Activated T-helper 9 cell treated with anti-CD3 and anti-CD28 coated beads, Interleukin-2, amount 50 U/mL, for 16 hours (primary cell): ENCODE data around the gene AP3B1.
"Not testable (repeated sequence)": the region's sequence is repeated elsewhere in the genome, so short reads cannot be mapped to it uniquely, and the experiment has no call there.

Experiments
- DNase-seq: peaks from one replicate; pipeline ENCODE4 v3.0.0-alpha.2; 2020; ENCODE audit warnings: low read depth

AP3B1 gene

GRCh38 chr5:78066722-78067121 is 227.8 kb downstream of the AP3B1 start:
- not testable (repeated sequence) for DNase-seq

GRCh38 chr5:78065663-78066062 is 228.8 kb downstream of the AP3B1 start:
- DNase-seq = no peak

GRCh38 chr5:78064941-78065472 is 229.5 kb downstream of the AP3B1 start:
- no peak for DNase-seq

GRCh38 chr5:78063495-78063894 is 231.0 kb downstream of the AP3B1 start:
- no peak for DNase-seq

GRCh38 chr5:78062645-78063044 is 231.9 kb downstream of the AP3B1 start:
- DNase-seq = no peak

GRCh38 chr5:78060421-78060820 is 234.1 kb downstream of the AP3B1 start:
- no peak for DNase-seq

- DNase-seq = no peak
Measured at GRCh38 chr5:78058625-78059024, 235.9 kb downstream of the AP3B1 start.

GRCh38 chr5:78056901-78057514 is 237.5 kb downstream of the AP3B1 start:
- no peak for DNase-seq

- no peak for DNase-seq
Measured at GRCh38 chr5:78056053-78056452, 238.4 kb downstream of the AP3B1 start.

GRCh38 chr5:78050888-78051287 is 243.6 kb downstream of the AP3B1 start:
- DNase-seq = no peak

- DNase-seq = not testable (repeated sequence)
Measured at GRCh38 chr5:78046823-78047222, 247.7 kb downstream of the AP3B1 start.

GRCh38 chr5:78046006-78046405 is 248.5 kb downstream of the AP3B1 start:
- no peak for DNase-seq

GRCh38 chr5:78041805-78042204 is 252.7 kb downstream of the AP3B1 start:
- no peak for DNase-seq

GRCh38 chr5:78025540-78025939 is 269.0 kb downstream of the AP3B1 start:
- no peak for DNase-seq

GRCh38 chr5:78019744-78020143 is 274.8 kb downstream of the AP3B1 start:
- no peak for DNase-seq

- no peak for DNase-seq
Measured at GRCh38 chr5:78016863-78017529, 277.5 kb downstream of the AP3B1 start.

- DNase-seq = no peak
Measured at GRCh38 chr5:78009937-78010527, 284.5 kb downstream of the AP3B1 start.

GRCh38 chr5:78008356-78008967 is 286.0 kb downstream of the AP3B1 start:
- no peak for DNase-seq

- DNase-seq = no peak
Measured at GRCh38 chr5:78007233-78007632, 287.3 kb downstream of the AP3B1 start.

GRCh38 chr5:78006449-78006848 is 288.0 kb downstream of the AP3B1 start:
- DNase-seq = no peak

- no peak for DNase-seq
Measured at GRCh38 chr5:78005021-78005785, 289.3 kb downstream of the AP3B1 start.

- DNase-seq = no peak
Measured at GRCh38 chr5:78004559-78004958, 289.9 kb downstream of the AP3B1 start.
